Hepatocyte (in vitro differentiated cells): ENCODE results near the gene SLC7A5.
"Not testable (repeated sequence)": the region's sequence is repeated elsewhere in the genome, so short reads cannot be mapped to it uniquely, and the experiment has no call there.

ENCODE experiments used
- EZH2 ChIP-seq: fragments of 200-600 bp; sonication (generic); IDR thresholded peaks from 2 replicates; pipeline ENCODE4 v1.6.1; 2016; ENCODE audit warnings: antibody characterized with exemption, mild to moderate bottlenecking, borderline replicate concordance
- EZH2phosphoT487 ChIP-seq: fragments of 200-600 bp; sonication (generic); IDR thresholded peaks from one replicate; pipeline ENCODE4 v1.6.1; 2018; ENCODE audit warnings: antibody characterized with exemption, mild to moderate bottlenecking, low read depth, moderate library complexity; ENCODE audit not compliant: unreplicated experiment, severe bottlenecking
- TF ChIP-seq, protein P1 (sequence below): fragments of 200-600 bp; sonication (generic); IDR thresholded peaks from 2 replicates; pipeline ENCODE4 v1.5.1; 2016; ENCODE audit warnings: antibody characterized with exemption, mild to moderate bottlenecking; ENCODE audit not compliant: poor library complexity

DNA sequence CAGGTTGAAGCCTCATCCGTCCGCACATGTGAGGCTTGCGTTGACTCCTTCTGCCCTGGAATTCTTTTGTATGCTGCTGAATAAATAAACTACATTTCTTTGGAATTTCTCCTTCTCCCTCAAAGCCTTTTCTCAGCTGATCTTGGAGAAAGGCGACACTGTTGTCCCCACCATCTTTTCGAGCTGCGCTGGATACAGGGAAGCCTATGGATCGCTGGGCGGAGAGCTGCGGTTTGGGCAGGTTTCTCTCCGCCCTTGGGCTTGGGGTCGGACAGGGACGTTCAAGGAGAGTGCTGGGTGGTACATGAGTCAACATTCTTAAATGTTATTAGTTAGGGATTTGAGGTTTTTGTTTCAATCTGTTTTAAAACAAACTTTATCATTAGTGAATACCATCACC, 31.2 kb upstream of the SLC7A5 start:
- TF ChIP-seq, protein P1, sequence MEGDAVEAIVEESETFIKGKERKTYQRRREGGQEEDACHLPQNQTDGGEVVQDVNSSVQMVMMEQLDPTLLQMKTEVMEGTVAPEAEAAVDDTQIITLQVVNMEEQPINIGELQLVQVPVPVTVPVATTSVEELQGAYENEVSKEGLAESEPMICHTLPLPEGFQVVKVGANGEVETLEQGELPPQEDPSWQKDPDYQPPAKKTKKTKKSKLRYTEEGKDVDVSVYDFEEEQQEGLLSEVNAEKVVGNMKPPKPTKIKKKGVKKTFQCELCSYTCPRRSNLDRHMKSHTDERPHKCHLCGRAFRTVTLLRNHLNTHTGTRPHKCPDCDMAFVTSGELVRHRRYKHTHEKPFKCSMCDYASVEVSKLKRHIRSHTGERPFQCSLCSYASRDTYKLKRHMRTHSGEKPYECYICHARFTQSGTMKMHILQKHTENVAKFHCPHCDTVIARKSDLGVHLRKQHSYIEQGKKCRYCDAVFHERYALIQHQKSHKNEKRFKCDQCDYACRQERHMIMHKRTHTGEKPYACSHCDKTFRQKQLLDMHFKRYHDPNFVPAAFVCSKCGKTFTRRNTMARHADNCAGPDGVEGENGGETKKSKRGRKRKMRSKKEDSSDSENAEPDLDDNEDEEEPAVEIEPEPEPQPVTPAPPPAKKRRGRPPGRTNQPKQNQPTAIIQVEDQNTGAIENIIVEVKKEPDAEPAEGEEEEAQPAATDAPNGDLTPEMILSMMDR, result not testable (repeated sequence)
- not testable (repeated sequence) for TF ChIP-seq EZH2phosphoT487, EZH2
